MM.1S (cell line): Measurements from ENCODE around the gene HVCN1.

Experiments
- DNase-seq: peaks from one replicate; pipeline ENCODE4 v3.0.0-alpha.2; 2015
- H2AFZ ChIP-seq: fragments of 300-600 bp; sonication (generic); 2 replicates; pipeline ENCODE4 v1.6.0; 2016; ENCODE audit warnings: antibody characterized with exemption, low read length
- H3F3A ChIP-seq: fragments of 300-600 bp; sonication (generic); 2 replicates; pipeline ENCODE4 v1.6.1; 2016; ENCODE audit warnings: mild to moderate bottlenecking, antibody characterized with exemption, low read length, moderate library complexity, mixed read lengths; ENCODE audit not compliant: insufficient read depth
- H3K27ac ChIP-seq: fragments of 300-600 bp; sonication (generic); 2 replicates; pipeline ENCODE4 v1.5.1; 2016; ENCODE audit warnings: mild to moderate bottlenecking, low read length
- H3K27me3 ChIP-seq: fragments of 300-600 bp; sonication (generic); replicated peaks from 2 replicates; pipeline ENCODE4 v1.6.0; 2016; ENCODE audit warnings: low read length; ENCODE audit not compliant: insufficient read depth
- H3K36me3 ChIP-seq: fragments of 300-600 bp; sonication (generic); replicated peaks from 2 replicates; pipeline ENCODE4 v1.6.1; 2016; ENCODE audit warnings: mild to moderate bottlenecking, low read length, mixed read lengths; ENCODE audit not compliant: insufficient read depth
- H3K4me1 ChIP-seq: fragments of 300-600 bp; sonication (generic); 2 replicates; pipeline ENCODE4 v1.6.1; 2016; ENCODE audit warnings: low read length, mixed read lengths
- H3K4me2 ChIP-seq: fragments of 300-600 bp; sonication (generic); 2 replicates; pipeline ENCODE4 v1.6.0; 2016; ENCODE audit warnings: low read depth, low read length
- H3K4me3 ChIP-seq: fragments of 300-600 bp; sonication (generic); 2 replicates; pipeline ENCODE4 v1.5.1; 2016; ENCODE audit warnings: low read length, mixed read lengths
- H3K79me2 ChIP-seq: fragments of 300-600 bp; sonication (generic); 2 replicates; pipeline ENCODE4 v1.6.1; 2016; ENCODE audit warnings: mixed run types, low read length, mixed read lengths
- H3K9ac ChIP-seq: fragments of 300-600 bp; sonication (generic); 2 replicates; pipeline ENCODE4 v1.6.1; 2016; ENCODE audit warnings: low read length, mixed read lengths
- H3K9me2 ChIP-seq: fragments of 300-600 bp; sonication (generic); replicated peaks from 2 replicates; pipeline ENCODE4 v1.6.1; 2016; ENCODE audit warnings: mild to moderate bottlenecking, low read length, mixed read lengths; ENCODE audit not compliant: insufficient read depth
- H3K9me3 ChIP-seq: fragments of 300-600 bp; sonication (generic); replicated peaks from 2 replicates; pipeline ENCODE4 v1.6.1; 2016; ENCODE audit warnings: mild to moderate bottlenecking, low read length, mixed read lengths; ENCODE audit not compliant: insufficient read depth
- H4K20me1 ChIP-seq: fragments of 300-600 bp; sonication (generic); 2 replicates; pipeline ENCODE4 v1.6.1; 2016; ENCODE audit warnings: mild to moderate bottlenecking, low read length, moderate library complexity, mixed read lengths; ENCODE audit not compliant: insufficient read depth
- EZH2 ChIP-seq: fragments of 300-600 bp; sonication (generic); optimal IDR thresholded peaks from 2 replicates; pipeline ENCODE3; 2017; ENCODE audit warnings: low read depth, mild to moderate bottlenecking, antibody characterized with exemption, low read length, mixed read lengths
- EZH2phosphoT487 ChIP-seq: fragments of 300-600 bp; sonication (generic); IDR thresholded peaks from 2 replicates; pipeline ENCODE4 v1.6.1; 2018; ENCODE audit warnings: antibody characterized with exemption, low read length
- TF ChIP-seq, protein P1 (sequence below): fragments of 300-600 bp; sonication (generic); IDR thresholded peaks from 2 replicates; pipeline ENCODE4 v1.5.1; 2016; ENCODE audit warnings: antibody characterized with exemption, low read length, mixed read lengths

HVCN1 gene

DNA sequence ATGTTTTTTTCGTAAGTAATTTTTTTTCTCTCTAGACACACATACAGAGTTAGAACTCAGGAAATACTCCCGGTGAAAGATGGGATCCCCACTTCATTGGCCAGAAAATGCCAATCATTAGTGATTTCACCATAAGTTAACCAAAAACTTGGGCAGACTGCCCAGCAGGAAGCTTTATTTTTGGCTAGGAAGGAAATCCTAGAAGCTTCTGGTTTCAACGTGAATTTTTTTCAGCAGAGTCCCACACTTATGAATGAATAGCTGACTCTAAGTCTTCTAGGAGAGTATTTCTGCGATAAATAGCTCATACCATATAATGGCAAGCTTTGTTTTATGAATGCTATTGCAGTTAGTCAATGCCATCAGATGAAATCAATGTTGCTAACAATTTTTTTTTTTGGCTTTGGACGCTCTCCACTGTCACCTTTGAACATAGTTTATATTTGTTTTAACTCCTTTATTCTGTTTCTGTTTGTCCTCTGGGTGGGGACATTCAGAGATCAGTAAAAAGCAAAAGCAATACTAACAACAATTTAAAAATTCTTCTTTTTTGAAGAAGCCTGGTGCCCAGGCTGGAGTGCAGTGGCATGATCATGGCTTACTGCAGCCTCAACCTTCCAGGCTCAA is 44.3 kb upstream of the HVCN1 start:
- peaks cover 95% of the 10 kb centered on the region for H3K79me2 ChIP-seq
- peaks cover 18% of the 10 kb centered on the region for H4K20me1 ChIP-seq
- H3K36me3 ChIP-seq, result no peaks in the 10 kb centered on the region
- no peaks in the 10 kb centered on the region for H3K9me3 ChIP-seq
- H3K9me2 ChIP-seq, result no peaks in the 10 kb centered on the region
- no peaks in the 10 kb centered on the region for H3K27me3 ChIP-seq
- no peak overlapping the region for H3K9ac ChIP-seq
- no peak overlapping the region for H3K4me2 ChIP-seq
- 0 out of 2 replicates have a peak, but pooled peaks cover 9% of the 10 kb centered on the region for H3F3A ChIP-seq
- no peak for DNase-seq
- H3K4me3 ChIP-seq, result no peak overlapping the region
- H2AFZ ChIP-seq, result no peak overlapping the region
- H3K4me1 ChIP-seq, result peaks cover 5% of the 10 kb centered on the region; the same call in 1 of the 2 replicates
- no peak overlapping the region for H3K27ac ChIP-seq
- TF ChIP-seq EZH2 (no peak), EZH2phosphoT487 (no peak)
- TF ChIP-seq, protein P1, sequence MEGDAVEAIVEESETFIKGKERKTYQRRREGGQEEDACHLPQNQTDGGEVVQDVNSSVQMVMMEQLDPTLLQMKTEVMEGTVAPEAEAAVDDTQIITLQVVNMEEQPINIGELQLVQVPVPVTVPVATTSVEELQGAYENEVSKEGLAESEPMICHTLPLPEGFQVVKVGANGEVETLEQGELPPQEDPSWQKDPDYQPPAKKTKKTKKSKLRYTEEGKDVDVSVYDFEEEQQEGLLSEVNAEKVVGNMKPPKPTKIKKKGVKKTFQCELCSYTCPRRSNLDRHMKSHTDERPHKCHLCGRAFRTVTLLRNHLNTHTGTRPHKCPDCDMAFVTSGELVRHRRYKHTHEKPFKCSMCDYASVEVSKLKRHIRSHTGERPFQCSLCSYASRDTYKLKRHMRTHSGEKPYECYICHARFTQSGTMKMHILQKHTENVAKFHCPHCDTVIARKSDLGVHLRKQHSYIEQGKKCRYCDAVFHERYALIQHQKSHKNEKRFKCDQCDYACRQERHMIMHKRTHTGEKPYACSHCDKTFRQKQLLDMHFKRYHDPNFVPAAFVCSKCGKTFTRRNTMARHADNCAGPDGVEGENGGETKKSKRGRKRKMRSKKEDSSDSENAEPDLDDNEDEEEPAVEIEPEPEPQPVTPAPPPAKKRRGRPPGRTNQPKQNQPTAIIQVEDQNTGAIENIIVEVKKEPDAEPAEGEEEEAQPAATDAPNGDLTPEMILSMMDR, result no peak

DNA sequence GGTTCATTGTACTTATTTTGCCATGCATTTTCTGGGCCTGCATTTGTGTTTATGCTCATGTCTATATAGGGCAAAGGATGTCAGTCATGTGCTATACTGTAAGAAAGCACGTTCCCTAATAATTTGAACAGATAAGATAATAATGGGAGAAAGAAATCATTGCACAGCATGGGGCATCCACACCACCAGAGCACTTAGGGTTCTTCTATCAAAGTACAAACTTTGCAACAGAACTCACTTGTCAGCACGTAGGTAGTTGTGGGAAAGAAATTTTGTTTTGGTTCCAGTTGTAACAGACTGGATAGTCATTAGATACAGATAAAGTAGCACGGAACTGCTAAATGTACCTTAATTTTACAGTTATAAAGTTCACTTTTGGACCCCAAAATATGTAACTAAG is 43.7 kb upstream of the HVCN1 start:
- Histone ChIP-seq H3F3A (0 out of 2 replicates have a peak, but pooled peaks cover 9% of the 10 kb centered on the region), H4K20me1 (peaks cover 13% of the 10 kb centered on the region; the same call in 1 of the 2 replicates), H3K27me3 (no peaks in the 10 kb centered on the region), H3K9ac (no peak overlapping the region), H3K79me2 (peaks cover 89% of the 10 kb centered on the region), H3K4me2 (no peak overlapping the region), H3K4me1 (peaks cover 5% of the 10 kb centered on the region; the same call in 1 of the 2 replicates), H2AFZ (no peak overlapping the region), H3K4me3 (no peak overlapping the region), H3K36me3 (no peaks in the 10 kb centered on the region), H3K9me2 (no peaks in the 10 kb centered on the region), H3K27ac (no peak overlapping the region), H3K9me3 (no peaks in the 10 kb centered on the region)
- TF ChIP-seq EZH2, result no peak
- TF ChIP-seq, protein P1, result no peak
- no peak for TF ChIP-seq EZH2phosphoT487
- no peak for DNase-seq

DNA sequence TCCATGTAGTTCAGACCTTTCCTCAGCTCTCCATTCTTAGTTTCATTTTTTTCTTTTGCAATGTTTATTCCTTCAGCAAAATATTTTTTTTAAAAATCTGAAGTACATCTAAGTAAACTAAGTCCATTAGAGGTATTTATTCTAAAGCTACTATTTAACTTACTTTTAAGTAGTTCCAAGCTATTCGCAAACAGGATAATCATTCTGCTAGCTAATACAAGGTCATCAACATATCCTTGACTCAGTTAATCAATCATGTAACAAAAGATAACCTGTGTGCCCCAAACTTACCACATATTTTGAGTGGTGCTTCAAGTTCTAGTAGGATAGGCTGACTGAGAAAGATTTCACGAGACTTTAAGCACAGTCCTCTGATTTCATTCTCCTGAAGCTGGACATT is 42.6 kb upstream of the HVCN1 start:
- TF ChIP-seq EZH2phosphoT487 (no peak), EZH2 (no peak)
- TF ChIP-seq, protein P1, result no peak
- H3K36me3 ChIP-seq, result no peaks in the 10 kb centered on the region
- H2AFZ ChIP-seq, result no peak overlapping the region
- no peak overlapping the region for H3K9ac ChIP-seq
- H3K79me2 ChIP-seq, result peaks cover 89% of the 10 kb centered on the region
- H3K4me2 ChIP-seq, result no peak overlapping the region
- DNase-seq, result no peak
- no peaks in the 10 kb centered on the region for H3K9me2 ChIP-seq
- peaks cover 11% of the 10 kb centered on the region for H3K4me1 ChIP-seq
- no peak overlapping the region for H3K27ac ChIP-seq
- H3K4me3 ChIP-seq, result no peak overlapping the region
- no peaks in the 10 kb centered on the region for H3K9me3 ChIP-seq
- 0 out of 2 replicates have a peak, but pooled peaks cover 9% of the 10 kb centered on the region for H3F3A ChIP-seq
- H4K20me1 ChIP-seq, result peaks cover 13% of the 10 kb centered on the region; the same call in 1 of the 2 replicates
- no peaks in the 10 kb centered on the region for H3K27me3 ChIP-seq
